HG02623 (cell line): Measurements from ENCODE around the gene CEP112.
"Not testable (repeated sequence)": the region's sequence is repeated elsewhere in the genome, so short reads cannot be mapped to it uniquely, and the experiment has no call there.

Source experiments
- ATAC-seq: cut with Tn5 transposase; IDR thresholded peaks from one replicate; pipeline ENCODE4 v1.9.1; 2021; ENCODE audit warnings: moderate library complexity; ENCODE audit not compliant: unreplicated experiment

Gene CEP112

GRCh38 chr17:65749479-65749878, 442.5 kb downstream of the CEP112 start:
- no peak for ATAC-seq

GRCh38 chr17:65745241-65745640, 446.7 kb downstream of the CEP112 start:
- no peak for ATAC-seq

- ATAC-seq, result no peak
Observed at GRCh38 chr17:65743308-65743655, 448.7 kb downstream of the CEP112 start.

- ATAC-seq, result no peak
Observed at GRCh38 chr17:65742403-65743307, 449.3 kb downstream of the CEP112 start.

GRCh38 chr17:65741710-65742109, 450.2 kb downstream of the CEP112 start:
- no peak for ATAC-seq

GRCh38 chr17:65739034-65739433, 452.9 kb downstream of the CEP112 start:
- no peak for ATAC-seq

GRCh38 chr17:65737451-65737850, 454.5 kb downstream of the CEP112 start:
- ATAC-seq, result no peak

GRCh38 chr17:65733314-65733713, 458.6 kb downstream of the CEP112 start:
- ATAC-seq, result no peak

GRCh38 chr17:65732667-65733066, 459.3 kb downstream of the CEP112 start:
- ATAC-seq, result not testable (repeated sequence)

GRCh38 chr17:65730711-65731169, 461.2 kb downstream of the CEP112 start:
- ATAC-seq, result no peak

- no peak for ATAC-seq
Observed at GRCh38 chr17:65729207-65729606, 462.7 kb downstream of the CEP112 start.

GRCh38 chr17:65727832-65728231, 464.1 kb downstream of the CEP112 start:
- no peak for ATAC-seq

GRCh38 chr17:65727246-65727645, 464.7 kb downstream of the CEP112 start:
- ATAC-seq, result no peak

GRCh38 chr17:65723431-65724151, 468.3 kb downstream of the CEP112 start:
- ATAC-seq, result no peak

- no peak for ATAC-seq
Observed at GRCh38 chr17:65718601-65719000, 473.3 kb downstream of the CEP112 start.

GRCh38 chr17:65712383-65713267, 479.3 kb downstream of the CEP112 start:
- ATAC-seq, result no peak

GRCh38 chr17:65711671-65712276, 480.2 kb downstream of the CEP112 start:
- no peak for ATAC-seq

- ATAC-seq, result no peak
Observed at GRCh38 chr17:65707780-65708179, 484.2 kb downstream of the CEP112 start.

GRCh38 chr17:65704731-65705130, 487.2 kb downstream of the CEP112 start:
- ATAC-seq, result no peak

- ATAC-seq, result no peak
Observed at GRCh38 chr17:65703891-65704290, 488.0 kb downstream of the CEP112 start.

GRCh38 chr17:65699459-65699858, 492.5 kb downstream of the CEP112 start:
- no peak for ATAC-seq
